Liver (tissue), 9 donors: ENCODE results near the gene TIRAP. TPM values are rescaled to one million over a fixed set of nuclear protein-coding genes. Genes with fewer than 3 reads are reported as not detected.

Experiments used
- DNase-seq: peaks from one replicate; pipeline ENCODE4 v3.0.0-alpha.2; 2017; ENCODE audit warnings: low spot score
- H3K27ac ChIP-seq, 2 donors: one replicate each; pipeline ENCODE4 v1.7.0; 2013; ENCODE audit warnings: inconsistent platforms in 2 of 2, low read length in 2 of 2, control low read depth in 1 of 2, low read depth in 1 of 2, mild to moderate bottlenecking in 1 of 2
- H3K27me3 ChIP-seq, 4 donors: one replicate each; pipeline versions ENCODE4 v1.6.1 to v1.7.0; 2013; ENCODE audit warnings: low read length in 3 of 4, inconsistent platforms in 1 of 4, mild to moderate bottlenecking in 1 of 4, moderate library complexity in 1 of 4; ENCODE audit not compliant: control insufficient read depth in 4 of 4, insufficient read depth in 4 of 4
- H3K36me3 ChIP-seq, 4 donors: one replicate each; pipeline versions ENCODE4 v1.6.1 to v1.7.0; 2013; ENCODE audit warnings: low read length in 3 of 4, mild to moderate bottlenecking in 3 of 4, low read depth in 1 of 4, moderate library complexity in 1 of 4; ENCODE audit not compliant: control insufficient read depth in 4 of 4, insufficient read depth in 3 of 4
- H3K4me1 ChIP-seq, 4 donors: one replicate each; pipeline versions ENCODE4 v1.6.1 to v1.7.0; 2013; ENCODE audit warnings: low read length in 3 of 4, mild to moderate bottlenecking in 3 of 4, moderate library complexity in 1 of 4; ENCODE audit not compliant: control insufficient read depth in 4 of 4, insufficient read depth in 4 of 4
- H3K4me3 ChIP-seq, 3 donors: one replicate each; pipeline versions ENCODE4 v1.6.1 to v1.7.0; 2013; ENCODE audit warnings: low read length in 3 of 3, control low read depth in 1 of 3, low read depth in 1 of 3, mild to moderate bottlenecking in 1 of 3
- H3K9ac ChIP-seq, 2 donors: one replicate each; pipeline ENCODE4 v1.7.0; 2013; ENCODE audit warnings: low read length in 2 of 2, mild to moderate bottlenecking in 2 of 2, moderate library complexity in 2 of 2, control low read depth in 1 of 2, low read depth in 1 of 2
- H3K9me3 ChIP-seq, 4 donors: one replicate each; pipeline versions ENCODE4 v1.6.1 to v1.7.0; 2013; ENCODE audit warnings: low read length in 3 of 4; ENCODE audit not compliant: control insufficient read depth in 4 of 4
- EGR1 ChIP-seq, 2 donors: IDR thresholded peaks; 2 replicates each; pipeline ENCODE4 v1.6.1; 2016 to 2018; ENCODE audit warnings: antibody characterized with exemption in 2 of 2, low read depth in 2 of 2
- FOXA1 ChIP-seq: IDR thresholded peaks from 2 replicates; pipeline ENCODE4 v1.6.1; 2016; ENCODE audit warnings: antibody characterized with exemption
- FOXA2 ChIP-seq: IDR thresholded peaks from 2 replicates; pipeline ENCODE4 v1.6.1; 2016; ENCODE audit warnings: antibody characterized with exemption
- GABPA ChIP-seq, 2 donors: IDR thresholded peaks in 1 of 2; conservative IDR thresholded peaks in 1 of 2; 2 replicates each; pipeline ENCODE4 v1.6.1; 2016; ENCODE audit warnings: antibody characterized with exemption in 2 of 2, mild to moderate bottlenecking in 1 of 2, moderate library complexity in 1 of 2
- HNF4A ChIP-seq, 2 donors: conservative IDR thresholded peaks; 2 replicates each; pipeline ENCODE4 v1.6.1; 2016; ENCODE audit warnings: antibody characterized with exemption in 2 of 2, mild to moderate bottlenecking in 2 of 2
- HNF4G ChIP-seq: IDR thresholded peaks from 2 replicates; pipeline ENCODE4 v1.6.1; 2016; ENCODE audit warnings: antibody characterized with exemption
- JUND ChIP-seq, 2 donors: IDR thresholded peaks; 2 replicates each; pipeline ENCODE4 v1.6.1; 2016; ENCODE audit warnings: antibody characterized with exemption in 2 of 2
- NR2F2 ChIP-seq: IDR thresholded peaks from 2 replicates; pipeline ENCODE4 v1.6.1; 2016; ENCODE audit warnings: antibody characterized with exemption
- RAD21 ChIP-seq, 2 donors: IDR thresholded peaks; 2 replicates each; pipeline ENCODE4 v1.6.1; 2016; ENCODE audit warnings: antibody characterized with exemption in 2 of 2, mild to moderate bottlenecking in 2 of 2
- RXRA ChIP-seq, 2 donors: IDR thresholded peaks; 2 replicates each; pipeline ENCODE4 v1.6.1; 2017 to 2018; ENCODE audit warnings: antibody characterized with exemption in 2 of 2, mild to moderate bottlenecking in 1 of 2
- SP1 ChIP-seq: IDR thresholded peaks from 2 replicates; pipeline ENCODE4 v1.6.1; 2018; ENCODE audit warnings: antibody characterized with exemption, mild to moderate bottlenecking
- TAF1 ChIP-seq: conservative IDR thresholded peaks from 2 replicates; pipeline ENCODE4 v1.6.1; 2016; ENCODE audit warnings: antibody characterized with exemption, mild to moderate bottlenecking
- YY1 ChIP-seq: IDR thresholded peaks from 2 replicates; pipeline ENCODE4 v1.6.1; 2016; ENCODE audit warnings: antibody characterized with exemption, mild to moderate bottlenecking
- ZBTB33 ChIP-seq: IDR thresholded peaks from 2 replicates; pipeline ENCODE4 v1.6.1; 2016; ENCODE audit warnings: antibody characterized with exemption
- WGBS: extraction: QIAGEN DNeasy Blood & Tissue Kit; methylation state at CpG from one replicate; pipeline ENCODE4 v1.1.7; 2013; 5-methylcytosine and 5-hydroxymethylcytosine counted together
- polyA plus RNA-seq, 2 donors: library from polyadenylated mRNA; stranded (reverse) in 1 of 2; unstranded in 1 of 2; fragments of 200-250 nt in 1 of 2; fragments of >200 nt in 1 of 2; fragmentation: Nextera tagmentation in 1 of 2; extraction: Ambion mirVana in 1 of 2; gene quantifications; one replicate each; pipeline versions ENCODE4 v1.2.1 to v1.2.3, GENCODE V29; 2013 to 2015
- total RNA-seq, 2 donors: library from RNA; depleted of rRNA; stranded (reverse); fragments of >200 nt; gene quantifications; one replicate each; pipeline ENCODE4 v1.2.3, GENCODE V29; 2014
- TF ChIP-seq, protein P1 (sequence below): IDR thresholded peaks from 2 replicates; pipeline ENCODE4 v1.6.1; 2016; ENCODE audit warnings: antibody characterized with exemption, mild to moderate bottlenecking
- TF ChIP-seq, protein P2 (sequence below): IDR thresholded peaks from 2 replicates; pipeline ENCODE4 v1.6.1; 2016; ENCODE audit warnings: antibody characterized with exemption
- TF ChIP-seq, protein P3 (sequence below): IDR thresholded peaks from 2 replicates; pipeline ENCODE4 v1.6.1; 2016; ENCODE audit warnings: antibody characterized with exemption
- TF ChIP-seq, protein P4 (sequence below): fragments of 150-350 bp; IDR thresholded peaks from 2 replicates; pipeline ENCODE4 v1.5.1; 2017; ENCODE audit warnings: improper control_type of control experiment, low read depth, low read length; ENCODE audit not compliant: missing input control
- donor health status: healthy.
- donor health status: healthy.
- donor health status: healthy.
- donor health status: healthy.
- donor health status: healthy.

The TIRAP gene
- total and polyA plus RNA-seq, 4 donors, result 3.9 to 9.5 (median 6.4) TPM

- Histone ChIP-seq H3K9ac (peak overlapping the region; percentile 88 to 93), H3K27me3 (no peaks in the 10 kb centered on the region), H3K4me1 (peaks cover 3 to 24% (median 10%) of the 10 kb centered on the region in 4 donors), H3K4me3 (peak overlapping the region; percentile 54 to 67 (median 64)), H3K36me3 (peaks cover 2 to 15% (median 6%) of the 10 kb centered on the region in 4 donors), H3K9me3 (no peaks in the 10 kb centered on the region), H3K27ac (peak overlapping the region; percentile 94 to 97)
- WGBS, result 37% methylated on average over 17 of the region's 17 CpGs
- TF ChIP-seq GABPA (IDR thresholded peaks at IDR 0.05 in 1 of 2, conservative IDR thresholded peaks at IDR 0.05 in 1 of 2) (peak in 1 of 2 donors; percentile 47), JUND (IDR thresholded peaks at IDR 0.05) (peak; percentile 41 to 69), TAF1 (peak; percentile 75), EGR1 (IDR thresholded peaks at IDR 0.05; ENCODE audit: low read depth in 2 of 2) (peak in 1 of 2 donors; percentile 52), SP1 (peak; percentile 93), YY1 (peak; percentile 90), FOXA2 (peak; percentile 86), RXRA (IDR thresholded peaks at IDR 0.05) (peak; percentile 97), HNF4G (no peak), RAD21 (IDR thresholded peaks at IDR 0.05) (peak in 1 of 2 donors; percentile 9), NR2F2 (peak; percentile 67), HNF4A (conservative IDR thresholded peaks at IDR 0.05) (peak; percentile 79 to 85), ZBTB33 (peak; percentile 81), FOXA1 (peak; percentile 78)
- TF ChIP-seq, protein P1, sequence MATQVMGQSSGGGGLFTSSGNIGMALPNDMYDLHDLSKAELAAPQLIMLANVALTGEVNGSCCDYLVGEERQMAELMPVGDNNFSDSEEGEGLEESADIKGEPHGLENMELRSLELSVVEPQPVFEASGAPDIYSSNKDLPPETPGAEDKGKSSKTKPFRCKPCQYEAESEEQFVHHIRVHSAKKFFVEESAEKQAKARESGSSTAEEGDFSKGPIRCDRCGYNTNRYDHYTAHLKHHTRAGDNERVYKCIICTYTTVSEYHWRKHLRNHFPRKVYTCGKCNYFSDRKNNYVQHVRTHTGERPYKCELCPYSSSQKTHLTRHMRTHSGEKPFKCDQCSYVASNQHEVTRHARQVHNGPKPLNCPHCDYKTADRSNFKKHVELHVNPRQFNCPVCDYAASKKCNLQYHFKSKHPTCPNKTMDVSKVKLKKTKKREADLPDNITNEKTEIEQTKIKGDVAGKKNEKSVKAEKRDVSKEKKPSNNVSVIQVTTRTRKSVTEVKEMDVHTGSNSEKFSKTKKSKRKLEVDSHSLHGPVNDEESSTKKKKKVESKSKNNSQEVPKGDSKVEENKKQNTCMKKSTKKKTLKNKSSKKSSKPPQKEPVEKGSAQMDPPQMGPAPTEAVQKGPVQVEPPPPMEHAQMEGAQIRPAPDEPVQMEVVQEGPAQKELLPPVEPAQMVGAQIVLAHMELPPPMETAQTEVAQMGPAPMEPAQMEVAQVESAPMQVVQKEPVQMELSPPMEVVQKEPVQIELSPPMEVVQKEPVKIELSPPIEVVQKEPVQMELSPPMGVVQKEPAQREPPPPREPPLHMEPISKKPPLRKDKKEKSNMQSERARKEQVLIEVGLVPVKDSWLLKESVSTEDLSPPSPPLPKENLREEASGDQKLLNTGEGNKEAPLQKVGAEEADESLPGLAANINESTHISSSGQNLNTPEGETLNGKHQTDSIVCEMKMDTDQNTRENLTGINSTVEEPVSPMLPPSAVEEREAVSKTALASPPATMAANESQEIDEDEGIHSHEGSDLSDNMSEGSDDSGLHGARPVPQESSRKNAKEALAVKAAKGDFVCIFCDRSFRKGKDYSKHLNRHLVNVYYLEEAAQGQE, result peak; percentile 58
- TF ChIP-seq, protein P2, sequence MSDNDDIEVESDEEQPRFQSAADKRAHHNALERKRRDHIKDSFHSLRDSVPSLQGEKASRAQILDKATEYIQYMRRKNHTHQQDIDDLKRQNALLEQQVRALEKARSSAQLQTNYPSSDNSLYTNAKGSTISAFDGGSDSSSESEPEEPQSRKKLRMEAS, result peak; percentile 88
- TF ChIP-seq, protein P3, sequence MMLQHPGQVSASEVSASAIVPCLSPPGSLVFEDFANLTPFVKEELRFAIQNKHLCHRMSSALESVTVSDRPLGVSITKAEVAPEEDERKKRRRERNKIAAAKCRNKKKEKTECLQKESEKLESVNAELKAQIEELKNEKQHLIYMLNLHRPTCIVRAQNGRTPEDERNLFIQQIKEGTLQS, result peak; percentile 41
- TF ChIP-seq, protein P4, sequence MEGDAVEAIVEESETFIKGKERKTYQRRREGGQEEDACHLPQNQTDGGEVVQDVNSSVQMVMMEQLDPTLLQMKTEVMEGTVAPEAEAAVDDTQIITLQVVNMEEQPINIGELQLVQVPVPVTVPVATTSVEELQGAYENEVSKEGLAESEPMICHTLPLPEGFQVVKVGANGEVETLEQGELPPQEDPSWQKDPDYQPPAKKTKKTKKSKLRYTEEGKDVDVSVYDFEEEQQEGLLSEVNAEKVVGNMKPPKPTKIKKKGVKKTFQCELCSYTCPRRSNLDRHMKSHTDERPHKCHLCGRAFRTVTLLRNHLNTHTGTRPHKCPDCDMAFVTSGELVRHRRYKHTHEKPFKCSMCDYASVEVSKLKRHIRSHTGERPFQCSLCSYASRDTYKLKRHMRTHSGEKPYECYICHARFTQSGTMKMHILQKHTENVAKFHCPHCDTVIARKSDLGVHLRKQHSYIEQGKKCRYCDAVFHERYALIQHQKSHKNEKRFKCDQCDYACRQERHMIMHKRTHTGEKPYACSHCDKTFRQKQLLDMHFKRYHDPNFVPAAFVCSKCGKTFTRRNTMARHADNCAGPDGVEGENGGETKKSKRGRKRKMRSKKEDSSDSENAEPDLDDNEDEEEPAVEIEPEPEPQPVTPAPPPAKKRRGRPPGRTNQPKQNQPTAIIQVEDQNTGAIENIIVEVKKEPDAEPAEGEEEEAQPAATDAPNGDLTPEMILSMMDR, result no peak
- DNase-seq, result no peak
Measured at GRCh38 chr11:126327281-126328000, 44.5 kb downstream of the TIRAP start.
